Tibial nerve (tissue), 4 donors: ENCODE results near the gene CNR2. TPM values are rescaled to one million over a fixed set of nuclear protein-coding genes. Genes with fewer than 3 reads are reported as not detected.
"Not testable (repeated sequence)": the region's sequence is repeated elsewhere in the genome, so short reads cannot be mapped to it uniquely, and the experiment has no call there.

Source experiments
- DNase-seq, 2 donors: peaks; one replicate each; pipeline ENCODE4 v3.0.0-alpha.2; 2019; ENCODE audit warnings: low spot score in 2 of 2
- H3K27ac ChIP-seq, 4 donors: fragments of 200-600 bp; sonication (generic) in 3 of 4; one replicate each; pipeline ENCODE4 v1.5.1; 2017 to 2019; ENCODE audit warnings: mild to moderate bottlenecking in 1 of 4
- H3K27me3 ChIP-seq, 2 donors: fragments of 200-600 bp; sonication (generic) in 1 of 2; one replicate each; pipeline versions ENCODE4 v1.5.1 to v1.6.0; 2017 to 2019
- H3K36me3 ChIP-seq, 3 donors: fragments of 200-600 bp; sonication (generic); one replicate each; pipeline ENCODE4 v1.5.1; 2018 to 2019
- H3K4me1 ChIP-seq, 4 donors: fragments of 200-600 bp; sonication (generic) in 3 of 4; one replicate each; pipeline ENCODE4 v1.5.1; 2017 to 2019
- H3K4me3 ChIP-seq, 4 donors: fragments of 200-600 bp; sonication (generic) in 3 of 4; one replicate each; pipeline ENCODE4 v1.5.1; 2017 to 2019; ENCODE audit warnings: mild to moderate bottlenecking in 1 of 4, moderate library complexity in 1 of 4
- H3K9me3 ChIP-seq, 4 donors: fragments of 200-600 bp; sonication (generic) in 3 of 4; one replicate each; pipeline ENCODE4 v1.5.1; 2017 to 2019
- EP300 ChIP-seq, 2 donors: sonication (generic); formaldehyde crosslinking; IDR thresholded peaks; one replicate each; pipeline ENCODE4 v1.6.1; 2017; ENCODE audit warnings: antibody characterized with exemption in 2 of 2, mild to moderate bottlenecking in 1 of 2
- POLR2A ChIP-seq, 2 donors: fragments of 450-650 bp; IDR thresholded peaks; one replicate each; pipeline ENCODE4 v1.6.1; 2017; ENCODE audit warnings: antibody characterized with exemption in 2 of 2, mild to moderate bottlenecking in 2 of 2, moderate library complexity in 2 of 2
- WGBS, 2 donors: methylation state at CpG; one replicate each; pipeline ENCODE4 v1.1.5; 2018; 5-methylcytosine and 5-hydroxymethylcytosine counted together
- total RNA-seq, 4 donors: library from RNA; depleted of rRNA; stranded (reverse); fragments of >200 nt; gene quantifications; one replicate each; pipeline ENCODE4 v1.1.0, GENCODE V29; 2016
- TF ChIP-seq, protein P1 (sequence below), 5 experiments: fragments of 200-600 bp in 3 of 5; fragments of 450-650 bp in 2 of 5; sonication (generic) in 3 of 5; IDR thresholded peaks; one replicate each; pipeline ENCODE4 v1.5.1; 2016 to 2019; ENCODE audit warnings: antibody characterized with exemption in 5 of 5, mild to moderate bottlenecking in 3 of 5, moderate library complexity in 2 of 5

The CNR2 gene
- total RNA-seq, 4 donors from 2014 or later, result not detected

- no peaks in the 10 kb centered on the region for H3K27me3 ChIP-seq
- 95 to 96% methylated on average over 2 of the region's 2 CpGs for WGBS, 2 donors
- H3K27ac ChIP-seq, result no peak overlapping the region
- H3K4me1 ChIP-seq, result no peaks in the 10 kb centered on the region
- peaks cover 0 to 4% (median 0%) of the 10 kb centered on the region in 4 donors for H3K9me3 ChIP-seq
- no peak overlapping the region for H3K4me3 ChIP-seq
- DNase-seq, result no peak
- TF ChIP-seq, protein P1, sequence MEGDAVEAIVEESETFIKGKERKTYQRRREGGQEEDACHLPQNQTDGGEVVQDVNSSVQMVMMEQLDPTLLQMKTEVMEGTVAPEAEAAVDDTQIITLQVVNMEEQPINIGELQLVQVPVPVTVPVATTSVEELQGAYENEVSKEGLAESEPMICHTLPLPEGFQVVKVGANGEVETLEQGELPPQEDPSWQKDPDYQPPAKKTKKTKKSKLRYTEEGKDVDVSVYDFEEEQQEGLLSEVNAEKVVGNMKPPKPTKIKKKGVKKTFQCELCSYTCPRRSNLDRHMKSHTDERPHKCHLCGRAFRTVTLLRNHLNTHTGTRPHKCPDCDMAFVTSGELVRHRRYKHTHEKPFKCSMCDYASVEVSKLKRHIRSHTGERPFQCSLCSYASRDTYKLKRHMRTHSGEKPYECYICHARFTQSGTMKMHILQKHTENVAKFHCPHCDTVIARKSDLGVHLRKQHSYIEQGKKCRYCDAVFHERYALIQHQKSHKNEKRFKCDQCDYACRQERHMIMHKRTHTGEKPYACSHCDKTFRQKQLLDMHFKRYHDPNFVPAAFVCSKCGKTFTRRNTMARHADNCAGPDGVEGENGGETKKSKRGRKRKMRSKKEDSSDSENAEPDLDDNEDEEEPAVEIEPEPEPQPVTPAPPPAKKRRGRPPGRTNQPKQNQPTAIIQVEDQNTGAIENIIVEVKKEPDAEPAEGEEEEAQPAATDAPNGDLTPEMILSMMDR (IDR thresholded peaks at IDR 0.05), result no peak
- no peak for TF ChIP-seq EP300 (IDR thresholded peaks at IDR 0.05)
- TF ChIP-seq POLR2A (IDR thresholded peaks at IDR 0.05), result no peak
- peaks cover 0 to 46% (median 14%) of the 10 kb centered on the region in 3 donors for H3K36me3 ChIP-seq
These were observed 68.0 kb downstream of the CNR2 start for GRCh38 chr1:23845163-23845562.

- DNase-seq, result no peak
- WGBS, 2 donors, result 91 to 95% methylated on average over 5 of the region's 5 CpGs
- Histone ChIP-seq H3K36me3 (peaks cover 0 to 41% (median 14%) of the 10 kb centered on the region in 3 donors), H3K27me3 (no peaks in the 10 kb centered on the region), H3K27ac (no peak overlapping the region), H3K4me1 (peaks cover 0 to 3% (median 0%) of the 10 kb centered on the region in 4 donors), H3K9me3 (peaks cover 0 to 4% (median 0%) of the 10 kb centered on the region in 4 donors), H3K4me3 (no peak overlapping the region)
- no peak for TF ChIP-seq EP300 (IDR thresholded peaks at IDR 0.05)
- TF ChIP-seq, protein P1 (IDR thresholded peaks at IDR 0.05), result no peak
These were observed 69.5 kb downstream of the CNR2 start for GRCh38 chr1:23843644-23844043.

DNA sequence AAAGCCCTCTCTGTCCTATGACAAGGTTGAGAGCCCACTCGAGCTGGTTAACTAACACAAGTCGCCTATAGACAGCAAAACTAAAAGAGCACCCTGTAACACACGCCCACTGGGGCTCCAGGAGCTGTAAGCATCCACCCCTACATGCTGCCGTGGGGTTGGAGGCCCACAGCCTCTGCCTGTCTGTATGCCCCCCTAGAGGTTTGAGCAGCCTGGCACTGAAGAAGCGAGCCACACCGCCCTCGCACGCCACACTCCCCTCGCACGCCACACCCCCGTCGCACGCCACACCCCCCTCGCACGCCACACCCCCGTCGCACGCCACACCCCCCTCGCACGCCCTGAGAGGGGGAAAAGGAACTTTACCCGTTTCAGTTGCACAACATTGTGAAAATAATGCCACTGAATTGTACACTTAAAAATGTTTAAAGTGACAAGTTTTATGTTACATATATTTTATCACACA lies 74.7 kb downstream of the CNR2 start:
- peak overlapping the region; percentile 4 to 44 (median 26) for H3K4me3 ChIP-seq
- peak; percentile 35 to 48 for DNase-seq

GRCh38 chr1:23837908-23838307 lies 75.3 kb downstream of the CNR2 start:
- Histone ChIP-seq H3K36me3 (no peaks in the 10 kb centered on the region), H3K27me3 (no peaks in the 10 kb centered on the region), H3K9me3 (no peaks in the 10 kb centered on the region), H3K4me3 (peak overlapping the region in 1 of 4 donors; percentile 44), H3K4me1 (peaks cover 0 to 15% (median 2%) of the 10 kb centered on the region in 4 donors), H3K27ac (no peak overlapping the region)
- TF ChIP-seq, protein P1 (IDR thresholded peaks at IDR 0.05), result no peak
- TF ChIP-seq EP300 (IDR thresholded peaks at IDR 0.05), result no peak
- TF ChIP-seq POLR2A (IDR thresholded peaks at IDR 0.05), result no peak
- 21 to 30% methylated on average over 13 of the region's 13 CpGs for WGBS, 2 donors
- no peak for DNase-seq

More for the DNA sequence above, 74.7 kb downstream of the CNR2 start:
- Histone ChIP-seq H3K4me1 (peaks cover 0 to 15% (median 2%) of the 10 kb centered on the region in 4 donors), H3K27me3 (no peaks in the 10 kb centered on the region), H3K9me3 (no peaks in the 10 kb centered on the region), H3K27ac (no peak overlapping the region), H3K36me3 (no peaks in the 10 kb centered on the region)
- TF ChIP-seq POLR2A (IDR thresholded peaks at IDR 0.05) (no peak), EP300 (IDR thresholded peaks at IDR 0.05) (no peak)
- TF ChIP-seq, protein P1 (IDR thresholded peaks at IDR 0.05), result no peak
- WGBS, 2 donors, result 0% methylated on average over 21 of the region's 21 CpGs

DNA sequence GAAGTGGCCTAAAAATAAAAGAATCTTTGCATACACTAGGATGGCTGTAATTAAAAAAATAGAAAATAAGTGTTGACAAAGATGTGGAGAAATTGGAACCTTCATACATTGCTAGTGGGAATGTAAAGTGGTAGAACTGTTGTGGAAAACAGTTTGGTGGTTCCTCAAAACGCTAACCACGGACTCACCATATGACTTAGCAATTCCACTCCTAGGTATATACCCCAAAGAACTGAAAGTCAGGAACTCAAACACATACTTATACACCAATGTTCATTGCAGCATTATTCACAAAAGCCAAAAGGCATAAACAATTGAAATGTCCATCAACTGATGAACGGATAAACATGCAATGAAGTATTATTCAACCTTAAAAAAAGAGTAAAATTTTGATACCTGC lies 77.1 kb downstream of the CNR2 start:
- no peaks in the 10 kb centered on the region for H3K36me3 ChIP-seq
- H3K27me3 ChIP-seq, result no peaks in the 10 kb centered on the region
- H3K27ac ChIP-seq, result no peak overlapping the region
- peaks cover 0 to 15% (median 2%) of the 10 kb centered on the region in 4 donors for H3K4me1 ChIP-seq
- 74 to 78% methylated on average over 3 of the region's 3 CpGs for WGBS, 2 donors
- DNase-seq, result no peak
- H3K9me3 ChIP-seq, result no peaks in the 10 kb centered on the region
- TF ChIP-seq, protein P1 (IDR thresholded peaks at IDR 0.05), result no peak
- TF ChIP-seq EP300 (IDR thresholded peaks at IDR 0.05), result no peak
- no peak for TF ChIP-seq POLR2A (IDR thresholded peaks at IDR 0.05)
- H3K4me3 ChIP-seq, result no peak overlapping the region

DNA sequence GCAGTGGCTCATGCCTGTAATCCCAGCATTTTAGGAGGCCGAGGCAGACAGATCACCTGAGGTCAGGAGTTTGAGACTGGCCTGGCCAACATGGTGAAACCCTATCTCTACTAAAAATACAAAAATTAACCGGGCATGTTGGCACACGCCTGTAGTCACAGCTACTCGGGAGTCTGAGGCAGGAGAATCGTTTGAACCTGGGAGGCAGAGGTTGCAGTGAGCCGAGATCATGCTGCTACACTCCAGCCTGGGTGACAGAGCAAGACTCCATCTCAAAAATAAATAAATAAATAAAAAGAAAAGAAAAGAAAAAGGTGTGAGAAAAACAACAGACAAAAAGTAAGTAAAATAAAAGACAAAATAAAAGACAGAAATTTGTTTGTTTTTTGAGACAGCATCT lies 79.0 kb downstream of the CNR2 start:
- 78 to 86% methylated on average over 6 of the region's 6 CpGs for WGBS, 2 donors
- not testable (repeated sequence) for H3K4me3 ChIP-seq, H3K9me3 ChIP-seq, H3K36me3 ChIP-seq, H3K27ac ChIP-seq, H3K27me3 ChIP-seq, DNase-seq
- peaks cover 0 to 15% (median 2%) of the 10 kb centered on the region in 4 donors for H3K4me1 ChIP-seq
